Heart right ventricle (tissue), 16 donors: ENCODE data around the gene CLEC14A. TPM values are rescaled to one million over a fixed set of nuclear protein-coding genes. Genes with fewer than 3 reads are reported as not detected.
A peak's percentile ranks its signal among the peaks of the same experiment; 100 is the strongest.

Experiments used
- ATAC-seq, 8 donors: fragments of 200-7000 bp; cut with Tn5 transposase; one replicate each; pipeline ENCODE4 v1.9.1; 2020; ENCODE audit warnings: mild to moderate bottlenecking in 8 of 8, moderate library complexity in 8 of 8, moderate number of reproducible peaks in 1 of 8
- DNase-seq, 2 donors: peaks; one replicate each; pipeline ENCODE4 v3.0.0-alpha.2; 2020
- H3K27ac ChIP-seq, 10 donors: fragments of 200-600 bp; sonication (generic) in 2 of 10; one replicate each; pipeline versions ENCODE4 v1.5.0 to v1.8.0; 2020 to 2022; ENCODE audit warnings: mild to moderate bottlenecking in 3 of 10
- H3K27me3 ChIP-seq, 7 donors: fragments of 200-600 bp; one replicate each; pipeline ENCODE4 v1.8.0; 2021 to 2022; ENCODE audit warnings: mild to moderate bottlenecking in 2 of 7
- H3K36me3 ChIP-seq, 9 donors: fragments of 200-600 bp; sonication (generic) in 1 of 9; one replicate each; pipeline versions ENCODE4 v1.5.0 to v1.8.0; 2020 to 2022; ENCODE audit warnings: mild to moderate bottlenecking in 2 of 9
- H3K4me1 ChIP-seq, 9 donors: fragments of 200-600 bp; sonication (generic) in 1 of 9; one replicate each; pipeline versions ENCODE4 v1.5.0 to v1.8.0; 2020 to 2022; ENCODE audit warnings: mild to moderate bottlenecking in 4 of 9
- H3K4me3 ChIP-seq, 10 donors: fragments of 200-600 bp; sonication (generic) in 2 of 10; one replicate each; pipeline versions ENCODE4 v1.5.0 to v1.8.0; 2020 to 2022; ENCODE audit warnings: mild to moderate bottlenecking in 7 of 10, moderate library complexity in 2 of 10
- H3K9me3 ChIP-seq, 11 donors: fragments of 200-600 bp in 10 of 11; sonication (generic) in 2 of 11; one replicate each; pipeline versions ENCODE4 v1.5.0 to v1.8.0; 2013 to 2022; ENCODE audit warnings: mild to moderate bottlenecking in 2 of 11, control low read depth in 1 of 11, moderate library complexity in 1 of 11
- CTCF ChIP-seq, 9 donors: fragments of 200-600 bp; sonication (generic) in 2 of 9; IDR thresholded peaks; one replicate each; pipeline versions ENCODE4 v1.5.0 to v1.8.0; 2021 to 2022; ENCODE audit warnings: antibody characterized with exemption in 9 of 9, mild to moderate bottlenecking in 5 of 9, moderate library complexity in 1 of 9
- whole genome bisulfite sequencing, 2 donors: extraction: QIAGEN DNeasy Blood & Tissue Kit; methylation state at CpG; one replicate each; pipeline ENCODE4 v1.1.7; 2013; ENCODE audit warnings: inconsistent platforms in 1 of 2; 5-methylcytosine and 5-hydroxymethylcytosine counted together
- intact Hi-C, 10 donors: fragments of 100-400 bp; cut with DNase I; formaldehyde crosslinking; loops; one replicate each; pipeline versions ENCODE4 v1.11.1 to v1.14.2; 2022
- polyA plus RNA-seq, 2 donors: library from polyadenylated mRNA; stranded (reverse); fragments of 200-250 nt; gene quantifications; one replicate each; pipeline ENCODE4 v1.2.3, GENCODE V29; 2013
- total RNA-seq, 10 donors: library from RNA; stranded (reverse); fragmentation: NEBNext Ultra II Directional in 3 of 10; extraction: Animal tissue kit (Norgen Biotek cat#: 25700) in 3 of 10; gene quantifications; one replicate each; pipeline versions ENCODE4 v1.2.1 to v1.2.4, GENCODE V29; 2021 to 2023
- donor health status: Arrhythmogenic right ventricular cardiomyopathy.
- donor health status: ischemic (EF 13 %, LVEDD 7.1; RV severe dilation, severe dysfunction).
- donor health status: healthy with polysubstance abuse.
- donor health status: DM: no; HTN: yes; CAD: no.
- donor health status: DM: no; HTN: no; CAD: no.
- donor health status: ischemic (EF 25% LVEDD 6.9; RV normal size, moderate dysfunction).
- donor health status: ischemic (EF 25% LVEDD 5.7; RV mildly dilated, moderate dysfunction).
- donor health status: healthy.
- donor health status: DM: yes; HTN: yes; CAD: no.
- donor health status: Ischemic cardiomyopathy.
- donor health status: ischemic (EF 35%, LVEDD 5.7; RV mildly dilated, moderate dysfunction).
- donor health status: nonischemic (EF 11% LVEDD 7.7; RV severe dilation, severe dysfunction).
- donor health status: DM: yes; HTN: yes; CAD: no.
- donor health status: PGD.
- donor health status: ischemic (EF 29% LVEDD 5.4; RV normal size, mild dysfunction).
- donor health status: nonischemic (EF 23%, LVEDD 6.1; RV moderate dilation, normal function).

CLEC14A gene
- total and polyA plus RNA-seq, 12 donors, result 18.4 to 71.8 (median 37.1) TPM

GRCh38 chr14:38208618-38209562 is 47.0 kb downstream of the CLEC14A start:
- peaks cover 0 to 41% (median 23%) of the 10 kb centered on the region in 9 donors for H3K4me1 ChIP-seq
- peak overlapping the region; percentile 28 to 64 (median 52) for H3K4me3 ChIP-seq
- intact Hi-C loops, result loop anchor here in 2 of 10 donors (10.0 kb wide), 2 partner anchors 224 to 304 kb away; no protein-coding TSS in a partner anchor
- WGBS, 2 donors, result 1 to 2% methylated on average over 59 of the region's 59 CpGs
- TF ChIP-seq CTCF (IDR thresholded peaks at IDR 0.05), result peak in 5 of 9 donors; percentile 8 to 34 (median 33)
- ATAC-seq, result peak; percentile 53 to 75 (median 64)
- H3K27me3 ChIP-seq, result peaks cover 0 to 67% (median 50%) of the 10 kb centered on the region in 7 donors
- peak; percentile 6 to 24 for DNase-seq
- H3K36me3 ChIP-seq, result no peaks in the 10 kb centered on the region
- peak overlapping the region in 2 of 10 donors; percentile 13 to 54 for H3K27ac ChIP-seq
- H3K9me3 ChIP-seq, result peaks cover 0 to 11% (median 2%) of the 10 kb centered on the region in 11 donors

GRCh38 chr14:38207736-38208617 is 47.9 kb downstream of the CLEC14A start, which contains the start of gene SSTR1:
SSTR1 (plus strand) TSS chr14:38207904; CDS start chr14:38209390, 1,486 bp downstream.
- Histone ChIP-seq H3K4me1 (peaks cover 0 to 41% (median 23%) of the 10 kb centered on the region in 9 donors), H3K9me3 (peaks cover 0 to 11% (median 2%) of the 10 kb centered on the region in 11 donors), H3K27ac (peak within 1 kb of the TSS in 1 of 10 donors; percentile 13), H3K27me3 (peaks cover 0 to 66% (median 50%) of the 10 kb centered on the region in 7 donors), H3K4me3 (peak within 1 kb of the TSS; percentile 20 to 64 (median 52)), H3K36me3 (no peaks in the 10 kb centered on the region)
- intact Hi-C loops, result loop anchor here in 2 of 10 donors (10.0 kb wide), 2 partner anchors 223 to 303 kb away; no protein-coding TSS in a partner anchor
- WGBS, 2 donors, result 1% methylated on average over 49 of the region's 49 CpGs
- DNase-seq (peak in 1 of 2 donors; percentile 6), ATAC-seq (peak in 1 of 8 donors; percentile 42)
- no peak for TF ChIP-seq CTCF (IDR thresholded peaks at IDR 0.05)

- Histone ChIP-seq H3K27me3 (peaks cover 0 to 62% (median 50%) of the 10 kb centered on the region in 7 donors), H3K36me3 (no peaks in the 10 kb centered on the region), H3K4me1 (peaks cover 0 to 41% (median 23%) of the 10 kb centered on the region in 9 donors), H3K4me3 (peak overlapping the region in 5 of 10 donors; percentile 55 to 64 (median 57)), H3K9me3 (peaks cover 0 to 11% (median 2%) of the 10 kb centered on the region in 11 donors), H3K27ac (no peak overlapping the region)
- intact Hi-C loops, result loop anchor here in 2 of 10 donors (10.0 kb wide), 2 partner anchors 223 to 303 kb away; no protein-coding TSS in a partner anchor
- TF ChIP-seq CTCF (IDR thresholded peaks at IDR 0.05), result no peak
- ATAC-seq (no peak), DNase-seq (no peak)
- WGBS, 2 donors, result 21 to 25% methylated on average over 5 of the region's 5 CpGs
Observed at GRCh38 chr14:38207377-38207735, 48.5 kb downstream of the CLEC14A start.
